NCI-H524 (cell line): ENCODE results near the gene PPARGC1A.

Source experiments
- DNase-seq, 2 experiments: peaks; one replicate each; lab custom pipeline; 2025; lab: John Stamatoyannopoulos, UW

PPARGC1A gene, protein sequence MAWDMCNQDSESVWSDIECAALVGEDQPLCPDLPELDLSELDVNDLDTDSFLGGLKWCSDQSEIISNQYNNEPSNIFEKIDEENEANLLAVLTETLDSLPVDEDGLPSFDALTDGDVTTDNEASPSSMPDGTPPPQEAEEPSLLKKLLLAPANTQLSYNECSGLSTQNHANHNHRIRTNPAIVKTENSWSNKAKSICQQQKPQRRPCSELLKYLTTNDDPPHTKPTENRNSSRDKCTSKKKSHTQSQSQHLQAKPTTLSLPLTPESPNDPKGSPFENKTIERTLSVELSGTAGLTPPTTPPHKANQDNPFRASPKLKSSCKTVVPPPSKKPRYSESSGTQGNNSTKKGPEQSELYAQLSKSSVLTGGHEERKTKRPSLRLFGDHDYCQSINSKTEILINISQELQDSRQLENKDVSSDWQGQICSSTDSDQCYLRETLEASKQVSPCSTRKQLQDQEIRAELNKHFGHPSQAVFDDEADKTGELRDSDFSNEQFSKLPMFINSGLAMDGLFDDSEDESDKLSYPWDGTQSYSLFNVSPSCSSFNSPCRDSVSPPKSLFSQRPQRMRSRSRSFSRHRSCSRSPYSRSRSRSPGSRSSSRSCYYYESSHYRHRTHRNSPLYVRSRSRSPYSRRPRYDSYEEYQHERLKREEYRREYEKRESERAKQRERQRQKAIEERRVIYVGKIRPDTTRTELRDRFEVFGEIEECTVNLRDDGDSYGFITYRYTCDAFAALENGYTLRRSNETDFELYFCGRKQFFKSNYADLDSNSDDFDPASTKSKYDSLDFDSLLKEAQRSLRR

GRCh38 chr4:23889814-23890341 lies at the start of gene PPARGC1A:
Gene PPARGC1A (minus strand): TSS chr4:23890047. CDS start chr4:23889957, 90 bp downstream.
- peak; percentile 60 to 80 for DNase-seq

GRCh38 chr4:23938796-23939195 lies 48.9 kb upstream of the PPARGC1A start:
- DNase-seq = no peak

- DNase-seq = no peak
Observed at GRCh38 chr4:23937173-23937572, 47.3 kb upstream of the PPARGC1A start.

- DNase-seq = no peak
Observed at GRCh38 chr4:23934915-23935314, 45.1 kb upstream of the PPARGC1A start.

GRCh38 chr4:23934223-23934622 lies 44.4 kb upstream of the PPARGC1A start:
- DNase-seq = no peak

GRCh38 chr4:23932901-23933308 lies 43.1 kb upstream of the PPARGC1A start:
- no peak for DNase-seq

DNA sequence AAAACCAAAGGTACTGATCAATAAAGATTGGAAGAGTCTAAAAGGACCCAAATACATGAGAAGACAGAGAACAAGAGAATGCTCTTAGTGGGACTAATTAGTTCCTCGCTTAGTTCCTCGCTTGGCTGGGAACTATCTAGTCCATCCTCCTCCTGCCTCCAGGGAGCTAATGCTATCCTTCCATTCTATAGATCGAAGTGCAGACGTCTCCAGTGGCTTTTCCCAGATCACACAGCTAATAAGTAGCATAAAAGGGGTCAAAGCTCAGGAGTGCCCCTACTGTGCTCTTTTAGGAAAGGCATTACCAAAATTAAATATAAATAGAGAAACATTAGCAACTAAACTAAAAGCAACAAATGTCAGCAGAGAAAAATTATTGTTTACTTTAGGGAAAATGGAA lies 42.3 kb upstream of the PPARGC1A start:
- DNase-seq = no peak

- DNase-seq = no peak
Observed at GRCh38 chr4:23931489-23931830, 41.6 kb upstream of the PPARGC1A start.

GRCh38 chr4:23930750-23931488 lies 41.1 kb upstream of the PPARGC1A start:
- no peak for DNase-seq

DNA sequence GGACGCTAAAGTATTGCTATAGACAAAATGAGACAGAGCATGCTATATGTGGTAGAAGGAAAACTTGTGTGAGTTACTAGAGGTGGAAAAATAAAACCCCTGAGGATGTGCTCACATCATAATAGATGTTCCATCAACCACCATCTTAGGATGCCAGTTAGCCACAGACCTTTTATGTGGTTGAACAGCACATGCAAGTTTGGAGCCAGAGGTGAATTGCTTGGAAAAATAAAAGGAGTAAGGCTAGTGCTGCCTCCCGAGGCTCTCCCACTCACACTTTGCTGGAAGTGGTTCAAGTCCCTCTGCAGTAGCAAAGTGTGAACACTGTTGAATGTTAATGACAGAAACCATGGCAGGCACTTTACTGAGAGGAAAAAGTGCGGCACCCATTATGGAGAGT lies 39.4 kb upstream of the PPARGC1A start:
- no peak for DNase-seq

GRCh38 chr4:23924556-23924955 lies 34.7 kb upstream of the PPARGC1A start:
- DNase-seq = no peak

DNA sequence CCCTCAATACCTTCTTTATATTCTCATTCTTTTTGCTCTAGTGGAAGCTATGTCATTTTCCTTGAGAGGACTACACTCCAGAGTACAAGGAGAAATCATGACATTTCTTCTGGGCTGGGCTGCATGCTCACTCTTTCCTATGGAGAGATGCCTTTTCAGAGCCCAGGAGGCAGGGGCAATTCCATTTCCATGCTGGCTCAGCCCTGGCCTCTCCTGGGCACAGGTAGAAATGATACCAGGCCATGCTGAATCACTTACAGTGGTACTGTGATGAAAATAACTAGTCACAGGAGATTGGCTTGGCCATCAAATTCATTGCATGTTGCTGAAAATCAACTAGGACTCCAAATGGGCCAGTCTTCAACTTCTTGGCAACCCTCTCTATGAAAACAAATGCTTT lies 34.0 kb upstream of the PPARGC1A start:
- DNase-seq = no peak

DNA sequence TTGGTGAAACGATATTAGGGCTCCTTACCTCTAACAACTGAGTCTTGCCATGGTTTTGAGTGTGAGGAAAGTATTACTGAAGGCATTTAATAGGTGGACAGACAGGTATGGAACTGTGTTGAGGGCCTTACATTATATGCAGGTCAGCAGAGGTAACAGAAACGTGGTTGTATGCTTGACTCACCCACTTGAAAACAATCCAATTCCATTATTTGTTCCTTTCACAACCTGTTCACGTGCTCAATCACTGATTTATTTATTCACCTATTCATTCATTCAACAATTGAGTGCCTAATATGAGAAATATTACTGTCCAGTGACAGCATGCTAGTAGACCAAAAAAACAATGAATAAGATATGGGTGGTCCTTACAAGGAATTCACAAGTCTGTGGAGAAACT lies 33.3 kb upstream of the PPARGC1A start:
- DNase-seq = no peak

GRCh38 chr4:23922541-23923111 lies 32.8 kb upstream of the PPARGC1A start:
- DNase-seq = no peak

DNA sequence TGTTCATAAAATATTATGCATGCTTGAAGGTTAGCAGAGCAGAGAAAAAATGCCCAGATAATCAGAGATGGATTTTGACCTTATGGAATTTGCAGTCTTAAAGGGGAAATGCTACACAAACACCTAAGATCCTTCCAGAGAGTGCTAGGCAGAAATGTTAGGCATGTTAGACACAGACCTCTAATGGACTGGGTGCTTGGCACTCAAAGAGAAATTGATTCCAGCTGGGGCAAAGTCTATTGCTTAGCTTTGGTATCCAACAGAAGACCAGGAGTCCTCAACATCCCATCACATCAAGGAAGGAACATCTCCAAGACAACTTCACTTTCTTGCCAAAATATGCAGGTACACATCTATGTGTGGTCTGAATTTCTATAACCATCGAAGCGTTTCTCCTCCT lies 32.2 kb upstream of the PPARGC1A start:
- DNase-seq = no peak

DNA sequence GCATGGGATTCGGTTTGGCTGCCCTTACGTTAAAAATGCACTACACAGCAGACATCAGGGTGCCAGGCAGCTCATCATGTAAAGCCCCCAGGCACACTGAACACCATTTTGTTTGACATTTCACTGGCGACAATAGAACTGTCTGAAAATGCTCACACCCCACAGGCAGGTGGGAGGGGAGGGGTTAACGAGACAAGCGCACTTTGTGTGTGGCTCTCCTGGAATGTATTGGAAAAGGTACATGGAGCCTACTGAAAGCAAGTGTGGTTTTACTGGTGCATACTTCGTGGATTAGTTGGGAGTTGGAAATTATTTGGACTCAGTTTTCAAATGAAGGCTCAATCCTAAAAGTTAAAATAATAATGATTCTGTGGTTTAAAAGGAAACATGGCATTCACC lies 31.6 kb upstream of the PPARGC1A start:
- no peak for DNase-seq

DNA sequence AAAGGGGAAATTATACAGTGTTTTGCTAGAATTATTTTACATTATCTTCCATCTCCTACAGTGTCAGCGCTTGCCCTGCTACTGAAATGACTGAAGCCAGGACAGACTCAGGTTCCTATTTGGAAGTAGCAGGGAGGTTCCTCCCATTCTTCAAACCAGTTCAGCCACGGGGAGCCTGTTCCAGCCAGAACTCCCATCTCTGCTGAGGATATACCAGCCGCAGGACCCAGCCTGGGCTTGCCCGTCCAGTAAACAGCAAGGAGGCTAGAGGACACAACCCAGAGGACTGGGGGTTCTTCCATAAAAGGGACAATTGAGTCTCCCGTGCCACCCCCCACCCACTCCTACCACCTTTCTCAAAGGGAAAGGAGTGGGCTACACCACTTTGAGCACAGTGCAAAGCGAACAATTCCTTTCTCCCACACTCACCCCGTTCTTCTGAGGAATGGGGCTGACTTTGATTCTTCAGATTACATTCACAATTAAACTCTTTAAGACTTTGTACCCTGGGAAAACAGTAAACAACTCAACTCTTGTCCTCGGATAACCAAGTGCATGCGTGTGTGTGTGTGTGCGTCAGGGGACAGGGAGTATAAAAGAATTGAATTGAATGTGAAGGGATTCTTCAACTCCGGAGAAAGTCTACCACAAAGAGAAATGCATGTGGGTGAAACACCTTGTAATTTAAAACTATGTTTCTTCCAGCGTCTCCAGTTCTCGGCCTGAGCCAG lies 31.0 kb upstream of the PPARGC1A start:
- DNase-seq = no peak

DNA sequence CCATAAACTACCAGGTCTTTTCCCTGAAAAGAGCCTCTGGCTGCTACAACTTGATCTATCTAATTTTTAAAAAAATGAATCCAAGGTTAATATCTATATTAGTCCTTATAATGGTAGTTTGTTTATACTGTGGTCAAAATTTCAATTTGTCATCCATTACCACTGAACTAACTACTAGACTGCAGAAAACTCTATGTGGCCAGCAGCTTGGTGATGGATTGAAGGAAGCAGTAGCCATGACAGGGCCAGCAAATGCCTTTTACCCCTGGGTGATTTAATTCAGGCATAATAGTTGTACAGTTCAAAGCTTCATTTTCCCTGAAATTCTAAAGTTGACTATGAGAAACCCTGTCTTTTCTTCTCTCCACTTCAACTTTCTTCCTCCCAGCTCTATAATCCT lies 30.4 kb upstream of the PPARGC1A start:
- no peak for DNase-seq

- no peak for DNase-seq
Observed at GRCh38 chr4:23916282-23916681, 26.4 kb upstream of the PPARGC1A start.

DNA sequence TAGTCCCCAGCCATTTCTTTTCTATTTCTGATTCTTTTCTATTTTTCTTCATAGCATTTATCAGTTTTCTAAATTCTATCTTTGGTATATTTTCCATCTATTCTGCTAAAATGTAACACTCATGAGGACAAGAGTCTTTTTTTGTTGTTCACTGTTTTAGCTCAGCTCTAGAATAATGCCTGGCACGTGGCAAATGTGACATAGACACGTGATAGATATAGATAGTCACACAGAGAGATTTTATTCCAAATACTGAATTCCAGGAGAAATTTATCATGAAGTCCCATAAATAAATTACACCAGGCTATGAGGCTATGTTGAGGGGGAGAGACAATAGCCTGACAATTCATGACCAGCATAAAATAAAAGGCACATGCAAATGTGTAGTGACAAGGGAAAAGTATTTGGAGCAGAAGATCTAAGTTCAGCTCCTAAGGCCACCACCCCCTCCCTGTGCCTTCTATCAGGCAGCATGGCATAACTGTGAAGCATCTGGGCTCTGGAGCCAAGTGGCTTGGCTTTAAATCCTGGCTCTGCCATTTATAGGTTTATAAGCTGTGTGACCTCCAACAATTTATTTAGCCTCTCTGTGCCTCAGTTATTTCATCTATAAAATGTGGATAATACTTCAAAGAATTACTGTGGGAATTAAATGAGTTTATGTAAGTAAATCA lies 25.7 kb upstream of the PPARGC1A start:
- DNase-seq = no peak
